ENCODE data around the gene PEX13.

DNA sequence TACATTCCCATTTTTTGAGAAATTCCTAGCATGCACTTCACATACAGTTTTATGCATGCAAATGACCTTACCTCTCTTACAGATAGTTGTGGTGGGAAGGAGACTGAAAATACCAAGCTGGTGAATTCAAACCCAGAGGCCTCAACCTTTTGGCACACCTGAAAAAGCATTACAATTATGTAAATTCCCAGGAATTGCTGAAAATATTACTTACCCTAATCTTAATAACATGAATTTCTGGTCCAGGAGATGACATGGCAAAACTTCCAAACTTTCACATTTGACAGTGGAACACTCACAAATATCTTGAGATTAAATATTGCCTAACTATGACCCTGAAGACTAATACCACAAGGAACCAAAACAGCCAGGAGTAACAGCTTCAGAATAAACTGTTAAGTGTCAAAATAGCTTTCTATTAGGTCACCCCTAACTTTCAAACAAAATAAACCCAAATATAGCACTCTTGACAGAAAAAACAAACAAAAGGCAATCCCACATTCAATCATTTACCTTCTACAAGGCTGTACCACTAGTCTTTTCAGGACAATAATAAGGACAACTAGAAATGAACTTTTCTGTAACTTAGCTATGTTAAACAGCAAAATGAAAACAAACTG, 10.9 kb upstream of the PEX13 start:
- TF ChIP-seq EZH2 (IDR thresholded peaks at IDR 0.05) (no peak), EZH2phosphoT487 (IDR thresholded peaks at IDR 0.05) (no peak)
- TF ChIP-seq, protein P1, sequence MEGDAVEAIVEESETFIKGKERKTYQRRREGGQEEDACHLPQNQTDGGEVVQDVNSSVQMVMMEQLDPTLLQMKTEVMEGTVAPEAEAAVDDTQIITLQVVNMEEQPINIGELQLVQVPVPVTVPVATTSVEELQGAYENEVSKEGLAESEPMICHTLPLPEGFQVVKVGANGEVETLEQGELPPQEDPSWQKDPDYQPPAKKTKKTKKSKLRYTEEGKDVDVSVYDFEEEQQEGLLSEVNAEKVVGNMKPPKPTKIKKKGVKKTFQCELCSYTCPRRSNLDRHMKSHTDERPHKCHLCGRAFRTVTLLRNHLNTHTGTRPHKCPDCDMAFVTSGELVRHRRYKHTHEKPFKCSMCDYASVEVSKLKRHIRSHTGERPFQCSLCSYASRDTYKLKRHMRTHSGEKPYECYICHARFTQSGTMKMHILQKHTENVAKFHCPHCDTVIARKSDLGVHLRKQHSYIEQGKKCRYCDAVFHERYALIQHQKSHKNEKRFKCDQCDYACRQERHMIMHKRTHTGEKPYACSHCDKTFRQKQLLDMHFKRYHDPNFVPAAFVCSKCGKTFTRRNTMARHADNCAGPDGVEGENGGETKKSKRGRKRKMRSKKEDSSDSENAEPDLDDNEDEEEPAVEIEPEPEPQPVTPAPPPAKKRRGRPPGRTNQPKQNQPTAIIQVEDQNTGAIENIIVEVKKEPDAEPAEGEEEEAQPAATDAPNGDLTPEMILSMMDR (IDR thresholded peaks at IDR 0.05): no peak
